GM18498 (cell line): ENCODE measurements around the gene CDC42SE2.
"Not testable (repeated sequence)": the region's sequence is repeated elsewhere in the genome, so short reads cannot be mapped to it uniquely, and the experiment has no call there.

Source experiments
- ATAC-seq: cut with Tn5 transposase; IDR thresholded peaks from one replicate; pipeline ENCODE4 v1.9.1; 2021; ENCODE audit warnings: mild to moderate bottlenecking, moderate library complexity; ENCODE audit not compliant: unreplicated experiment

Gene CDC42SE2

GRCh38 chr5:131386124-131386523, 122.3 kb downstream of the CDC42SE2 start:
- no peak for ATAC-seq

GRCh38 chr5:131386779-131387178, 122.9 kb downstream of the CDC42SE2 start:
- no peak for ATAC-seq

- no peak for ATAC-seq
Observed at GRCh38 chr5:131387255-131387654, 123.4 kb downstream of the CDC42SE2 start.

GRCh38 chr5:131389096-131389868, 125.4 kb downstream of the CDC42SE2 start:
- ATAC-seq, result no peak

GRCh38 chr5:131389869-131390265, 126.0 kb downstream of the CDC42SE2 start:
- no peak for ATAC-seq

GRCh38 chr5:131392466-131393095, 128.7 kb downstream of the CDC42SE2 start:
- no peak for ATAC-seq

- ATAC-seq, result no peak
Observed at GRCh38 chr5:131393498-131393968, 129.7 kb downstream of the CDC42SE2 start.

- peak; percentile 76 for ATAC-seq
Observed at GRCh38 chr5:131394128-131394527, 130.3 kb downstream of the CDC42SE2 start.

- ATAC-seq, result peak; percentile 74
Observed at GRCh38 chr5:131396015-131396414, 132.2 kb downstream of the CDC42SE2 start.

- ATAC-seq, result no peak
Observed at GRCh38 chr5:131396630-131397273, 132.9 kb downstream of the CDC42SE2 start.

GRCh38 chr5:131399007-131399406, 135.2 kb downstream of the CDC42SE2 start:
- ATAC-seq, result not testable (repeated sequence)

- ATAC-seq, result no peak
Observed at GRCh38 chr5:131400585-131400984, 136.7 kb downstream of the CDC42SE2 start.

GRCh38 chr5:131405674-131406073, 141.8 kb downstream of the CDC42SE2 start:
- ATAC-seq, result no peak

- no peak for ATAC-seq
Observed at GRCh38 chr5:131406076-131406475, 142.2 kb downstream of the CDC42SE2 start.

GRCh38 chr5:131406975-131407638, 143.3 kb downstream of the CDC42SE2 start:
- ATAC-seq, result no peak

- ATAC-seq, result peak; percentile 67
Observed at GRCh38 chr5:131413605-131414559, 150.0 kb downstream of the CDC42SE2 start.

- ATAC-seq, result peak; percentile 87
Observed at GRCh38 chr5:131416729-131417128, 152.9 kb downstream of the CDC42SE2 start.

- ATAC-seq, result peak; percentile 46
Observed at GRCh38 chr5:131417240-131417869, 153.5 kb downstream of the CDC42SE2 start.

- no peak for ATAC-seq
Observed at GRCh38 chr5:131418846-131419245, 155.0 kb downstream of the CDC42SE2 start.

GRCh38 chr5:131419877-131420276, 156.0 kb downstream of the CDC42SE2 start:
- no peak for ATAC-seq
